ENCODE results near the gene SPHKAP. TPM values are rescaled to one million over a fixed set of nuclear protein-coding genes. Genes with fewer than 3 reads are reported as not detected.

SPHKAP gene
- total and polyA plus RNA-seq, 2 donors (not counting 1 experiment from before 2014, with no cell fraction given), result not detected

- no peak overlapping the region for H3K27ac ChIP-seq (ENCODE audit: insufficient read depth, low read length)
- H3K4me2 ChIP-seq (ENCODE audit: extremely low read depth, insufficient read depth, low read length), result no peak overlapping the region
- no peaks in the 10 kb centered on the region for H3K4me1 ChIP-seq (ENCODE audit: control insufficient read depth, extremely low read depth, insufficient read depth, low read length)
Observed at GRCh38 chr2:228015741-228016140, 165.7 kb downstream of the SPHKAP start.

GRCh38 chr2:227996366-227996765, 185.1 kb downstream of the SPHKAP start:
- no peaks in the 10 kb centered on the region for H3K36me3 ChIP-seq (ENCODE audit: control insufficient read depth, insufficient read depth, low read length)
- H3K9ac ChIP-seq (ENCODE audit: insufficient read depth, low read length), result no peak overlapping the region
- H3K4me2 ChIP-seq (ENCODE audit: extremely low read depth, insufficient read depth, low read length), result no peak overlapping the region
- H3K27me3 ChIP-seq (ENCODE audit: control insufficient read depth, insufficient read depth, low read length), result no peaks in the 10 kb centered on the region
- H3K27ac ChIP-seq (ENCODE audit: insufficient read depth, low read length), result no peak overlapping the region
- no peak overlapping the region for H2AFZ ChIP-seq (ENCODE audit: low read length)
- H3K4me3 ChIP-seq (replicated peaks in 1 of 4; ENCODE audit: control extremely low read depth in 1 of 4, insufficient read depth in 1 of 4, low read depth in 3 of 4, low read length in 4 of 4), result no peak overlapping the region
- no peaks in the 10 kb centered on the region for H3K9me3 ChIP-seq (ENCODE audit: control insufficient read depth, insufficient read depth, low read depth, low read length)
- TF ChIP-seq EZH2 (IDR thresholded peaks at IDR 0.05; ENCODE audit: low read length, missing control alignments), result no peak
- TF ChIP-seq, protein P1, sequence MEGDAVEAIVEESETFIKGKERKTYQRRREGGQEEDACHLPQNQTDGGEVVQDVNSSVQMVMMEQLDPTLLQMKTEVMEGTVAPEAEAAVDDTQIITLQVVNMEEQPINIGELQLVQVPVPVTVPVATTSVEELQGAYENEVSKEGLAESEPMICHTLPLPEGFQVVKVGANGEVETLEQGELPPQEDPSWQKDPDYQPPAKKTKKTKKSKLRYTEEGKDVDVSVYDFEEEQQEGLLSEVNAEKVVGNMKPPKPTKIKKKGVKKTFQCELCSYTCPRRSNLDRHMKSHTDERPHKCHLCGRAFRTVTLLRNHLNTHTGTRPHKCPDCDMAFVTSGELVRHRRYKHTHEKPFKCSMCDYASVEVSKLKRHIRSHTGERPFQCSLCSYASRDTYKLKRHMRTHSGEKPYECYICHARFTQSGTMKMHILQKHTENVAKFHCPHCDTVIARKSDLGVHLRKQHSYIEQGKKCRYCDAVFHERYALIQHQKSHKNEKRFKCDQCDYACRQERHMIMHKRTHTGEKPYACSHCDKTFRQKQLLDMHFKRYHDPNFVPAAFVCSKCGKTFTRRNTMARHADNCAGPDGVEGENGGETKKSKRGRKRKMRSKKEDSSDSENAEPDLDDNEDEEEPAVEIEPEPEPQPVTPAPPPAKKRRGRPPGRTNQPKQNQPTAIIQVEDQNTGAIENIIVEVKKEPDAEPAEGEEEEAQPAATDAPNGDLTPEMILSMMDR (conservative IDR thresholded peaks at IDR 0.05 in 1 of 2, IDR thresholded peaks at IDR 0.05 in 1 of 2; ENCODE audit: low read depth in 1 of 2, low read length in 2 of 2), result no peak
- DNase-seq (ENCODE audit: low read depth in 2 of 2), result no peak
- H3K4me1 ChIP-seq (ENCODE audit: control insufficient read depth, extremely low read depth, insufficient read depth, low read length), result no peaks in the 10 kb centered on the region
- H4K20me1 ChIP-seq (ENCODE audit: control insufficient read depth, extremely low read depth, insufficient read depth, low read length), result no peaks in the 10 kb centered on the region
- no peaks in the 10 kb centered on the region for H3K79me2 ChIP-seq (ENCODE audit: control insufficient read depth, insufficient read depth, low read length)

More at GRCh38 chr2:228015741-228016140, 165.7 kb downstream of the SPHKAP start:
- Histone ChIP-seq H3K27me3 (ENCODE audit: control insufficient read depth, insufficient read depth, low read length) (no peaks in the 10 kb centered on the region), H3K79me2 (ENCODE audit: control insufficient read depth, insufficient read depth, low read length) (no peaks in the 10 kb centered on the region), H3K9me3 (ENCODE audit: control insufficient read depth, insufficient read depth, low read depth, low read length) (no peaks in the 10 kb centered on the region), H3K4me3 (replicated peaks in 1 of 4; ENCODE audit: control extremely low read depth in 1 of 4, insufficient read depth in 1 of 4, low read depth in 3 of 4, low read length in 4 of 4) (no peak overlapping the region), H2AFZ (ENCODE audit: low read length) (no peak overlapping the region), H3K36me3 (ENCODE audit: control insufficient read depth, insufficient read depth, low read length) (no peaks in the 10 kb centered on the region), H3K9ac (ENCODE audit: insufficient read depth, low read length) (no peak overlapping the region), H4K20me1 (ENCODE audit: control insufficient read depth, extremely low read depth, insufficient read depth, low read length) (no peaks in the 10 kb centered on the region)
- DNase-seq (ENCODE audit: low read depth in 2 of 2), result no peak
- TF ChIP-seq, protein P1 (conservative IDR thresholded peaks at IDR 0.05 in 1 of 2, IDR thresholded peaks at IDR 0.05 in 1 of 2; ENCODE audit: low read depth in 1 of 2, low read length in 2 of 2), result no peak
- no peak for TF ChIP-seq EZH2 (IDR thresholded peaks at IDR 0.05; ENCODE audit: low read length, missing control alignments)

GRCh38 chr2:227990937-227991336, 190.6 kb downstream of the SPHKAP start:
- Histone ChIP-seq H3K4me2 (ENCODE audit: extremely low read depth, insufficient read depth, low read length) (no peak overlapping the region), H3K27me3 (ENCODE audit: control insufficient read depth, insufficient read depth, low read length) (no peaks in the 10 kb centered on the region), H3K36me3 (ENCODE audit: control insufficient read depth, insufficient read depth, low read length) (no peaks in the 10 kb centered on the region), H3K79me2 (ENCODE audit: control insufficient read depth, insufficient read depth, low read length) (no peaks in the 10 kb centered on the region), H3K9ac (ENCODE audit: insufficient read depth, low read length) (no peak overlapping the region), H3K27ac (ENCODE audit: insufficient read depth, low read length) (no peak overlapping the region), H3K4me3 (replicated peaks in 1 of 4; ENCODE audit: control extremely low read depth in 1 of 4, insufficient read depth in 1 of 4, low read depth in 3 of 4, low read length in 4 of 4) (no peak overlapping the region), H3K9me3 (ENCODE audit: control insufficient read depth, insufficient read depth, low read depth, low read length) (no peaks in the 10 kb centered on the region), H2AFZ (ENCODE audit: low read length) (no peak overlapping the region), H3K4me1 (ENCODE audit: control insufficient read depth, extremely low read depth, insufficient read depth, low read length) (no peaks in the 10 kb centered on the region), H4K20me1 (ENCODE audit: control insufficient read depth, extremely low read depth, insufficient read depth, low read length) (no peaks in the 10 kb centered on the region)
- TF ChIP-seq EZH2 (IDR thresholded peaks at IDR 0.05; ENCODE audit: low read length, missing control alignments), result no peak
- TF ChIP-seq, protein P1 (conservative IDR thresholded peaks at IDR 0.05 in 1 of 2, IDR thresholded peaks at IDR 0.05 in 1 of 2; ENCODE audit: low read depth in 1 of 2, low read length in 2 of 2), result no peak
- no peak for DNase-seq (ENCODE audit: low read depth in 2 of 2)
